HT1080 (cell line): ENCODE results near the gene PVALB. TPM values are rescaled to one million over a fixed set of nuclear protein-coding genes. Genes with fewer than 3 reads are reported as not detected.

Experiments
- DNase-seq: peaks from one replicate; pipeline ENCODE4 v3.0.0-alpha.2; 2015; ENCODE audit warnings: low read depth
- total RNA-seq: library from RNA; depleted of rRNA; stranded (reverse); fragments of >200 nt; shearing (Covaris generic); gene quantifications from 2 replicates; pipeline ENCODE4 v1.2.3, GENCODE V29; 2014

PVALB gene
- total RNA-seq, 1 experiment from 2014 or later, result not detected

- DNase-seq, result no peak
These were observed 41.3 kb downstream of the PVALB start for GRCh38 chr22:36775586-36775963.

DNA sequence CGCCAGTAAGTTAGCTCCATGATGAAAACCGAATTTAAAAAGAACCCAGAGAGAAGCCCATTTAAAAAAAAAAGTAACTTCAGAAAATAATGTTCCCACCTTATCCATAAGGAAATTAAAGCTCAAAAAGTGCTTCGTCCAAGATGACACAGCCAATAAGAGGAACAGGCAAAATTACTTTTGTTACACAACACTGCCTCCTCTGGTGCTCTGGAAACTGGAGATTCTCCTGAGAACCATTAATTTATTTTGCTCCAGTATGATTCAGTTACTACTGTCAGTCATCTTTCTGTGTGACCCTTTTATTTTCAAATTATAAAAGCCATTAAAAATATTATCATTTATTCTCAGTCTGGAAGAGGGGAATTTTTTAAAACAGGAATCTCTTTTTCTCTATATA lies 42.9 kb downstream of the PVALB start:
- peak; percentile 11 for DNase-seq

DNA sequence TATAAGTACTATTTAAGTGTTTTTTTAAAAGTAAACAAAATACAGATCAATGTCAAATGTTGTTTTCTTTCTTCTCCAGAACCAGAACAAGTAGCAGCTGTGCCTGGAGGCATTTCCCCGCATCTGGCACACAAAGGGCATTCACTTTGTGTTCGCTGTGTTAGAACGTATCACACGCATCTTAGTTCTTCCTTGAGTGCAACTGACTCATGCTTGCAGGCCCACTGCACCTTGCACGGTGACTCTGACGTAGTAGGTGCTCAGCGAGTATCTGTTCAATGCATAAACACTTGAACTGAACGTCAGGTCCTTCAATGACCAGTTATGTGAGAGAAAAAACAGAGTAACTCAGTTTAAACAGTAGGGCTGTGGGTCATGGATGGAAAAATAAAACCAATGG lies 44.4 kb downstream of the PVALB start:
- no peak for DNase-seq

DNA sequence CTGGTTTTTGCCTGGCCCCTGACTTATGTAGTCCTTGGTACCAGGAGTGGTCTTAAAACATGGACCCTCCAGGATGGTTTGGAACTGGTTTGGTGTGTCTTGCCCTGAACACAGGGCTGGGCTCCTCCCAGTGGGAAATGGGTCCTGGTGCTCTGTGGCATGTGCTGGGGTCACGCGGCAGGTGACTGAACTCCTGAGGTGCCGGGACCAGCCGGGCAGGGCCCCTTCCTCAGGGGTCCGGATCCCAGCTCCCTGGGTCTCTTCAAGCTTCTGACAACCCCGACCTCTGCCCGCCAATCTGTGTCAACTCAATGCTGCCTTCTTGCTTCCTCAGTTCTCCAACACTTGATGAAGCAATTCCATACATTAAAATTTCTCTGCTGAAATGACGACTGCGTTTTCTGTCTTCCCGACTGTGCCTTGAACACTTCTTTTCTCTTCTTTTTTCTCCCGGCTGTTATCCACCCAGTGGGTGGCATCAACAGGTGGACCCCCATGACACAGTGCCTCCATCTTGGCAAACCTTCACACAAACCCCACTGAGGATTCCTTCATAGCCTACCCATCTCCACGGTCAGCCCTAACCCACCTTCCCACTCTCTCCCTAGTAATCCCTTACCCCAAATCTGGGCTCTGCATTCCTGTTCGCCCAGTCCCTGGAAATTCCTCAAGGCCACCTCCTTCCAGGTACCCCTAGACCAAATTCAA lies 45.3 kb downstream of the PVALB start:
- DNase-seq, result no peak

GRCh38 chr22:36770513-36771231 lies 46.2 kb downstream of the PVALB start:
- DNase-seq, result no peak

- DNase-seq, result no peak
These were observed 47.0 kb downstream of the PVALB start for GRCh38 chr22:36769541-36770512.

GRCh38 chr22:36768616-36769015 lies 48.2 kb downstream of the PVALB start:
- DNase-seq, result no peak

- no peak for DNase-seq
These were observed 48.7 kb downstream of the PVALB start for GRCh38 chr22:36768141-36768540.

GRCh38 chr22:36767035-36767775 lies 49.6 kb downstream of the PVALB start:
- DNase-seq, result no peak

- no peak for DNase-seq
These were observed 50.8 kb downstream of the PVALB start for GRCh38 chr22:36765943-36766450.

GRCh38 chr22:36765131-36765942 lies 51.5 kb downstream of the PVALB start:
- no peak for DNase-seq

- no peak for DNase-seq
These were observed 52.2 kb downstream of the PVALB start for GRCh38 chr22:36764641-36765040.

- no peak for DNase-seq
These were observed 52.8 kb downstream of the PVALB start for GRCh38 chr22:36764060-36764459.

- no peak for DNase-seq
These were observed 53.3 kb downstream of the PVALB start for GRCh38 chr22:36763576-36763975.

DNA sequence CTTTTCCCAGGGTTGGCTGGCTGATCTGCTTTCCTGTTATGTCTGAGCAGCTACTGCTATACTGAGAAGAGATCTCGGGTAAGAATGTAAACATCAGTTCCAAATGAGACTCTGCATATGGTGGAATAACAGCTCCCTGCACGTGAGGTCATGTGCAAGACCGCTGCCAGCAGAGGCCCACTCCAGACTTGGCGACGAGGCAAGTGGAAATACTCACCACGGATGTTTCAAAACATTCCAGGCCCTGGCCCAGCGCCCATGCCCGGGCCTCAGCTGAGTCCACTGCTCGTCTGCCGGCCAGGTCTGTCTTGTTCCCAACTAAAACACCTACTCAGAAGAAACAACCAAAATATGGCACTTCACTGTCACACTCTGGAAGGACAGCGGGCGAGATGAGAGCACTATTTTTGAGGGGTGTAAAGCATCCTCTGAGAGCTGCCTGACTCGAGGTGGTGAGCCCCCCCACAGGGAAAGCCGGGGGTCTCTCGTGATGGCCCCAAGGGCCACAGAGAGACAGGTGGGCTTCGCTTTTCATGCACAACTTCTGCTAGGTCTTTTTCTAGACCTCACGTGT lies 54.1 kb downstream of the PVALB start:
- DNase-seq, result no peak

GRCh38 chr22:36761553-36762240 lies 55.1 kb downstream of the PVALB start:
- no peak for DNase-seq

GRCh38 chr22:36760786-36761185 lies 56.0 kb downstream of the PVALB start:
- DNase-seq, result no peak

- DNase-seq, result no peak
These were observed 57.2 kb downstream of the PVALB start for GRCh38 chr22:36759481-36760159.
